ENCODE measurements around the gene FHL2. TPM values are rescaled to one million over a fixed set of nuclear protein-coding genes. Genes with fewer than 3 reads are reported as not detected.

Gene FHL2
- total RNA-seq, 1 experiment from 2014 or later: 36.5 TPM

DNA sequence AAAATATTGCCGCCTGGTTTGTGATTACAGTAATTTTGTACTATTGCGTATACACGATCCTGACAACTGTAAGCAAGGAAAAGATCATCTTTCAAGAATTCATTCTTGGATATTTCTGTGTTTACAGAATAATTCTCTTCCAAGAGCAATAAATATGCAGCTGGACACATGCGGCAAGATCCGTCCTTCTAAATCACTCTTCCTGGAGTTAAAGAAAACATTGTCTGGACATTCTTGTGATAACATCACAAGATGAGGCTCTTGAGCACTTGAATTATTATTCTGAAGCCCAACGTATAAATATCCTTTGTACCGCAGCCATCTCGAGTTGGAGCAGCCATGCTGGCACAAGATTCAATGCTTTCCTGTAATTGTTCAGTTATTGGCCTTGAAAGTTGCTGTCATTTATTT is 9.9 kb downstream of the FHL2 start:
- in situ Hi-C loops (cut with HindIII; ENCODE audit: low pct_unique_long_range_greater_than_20kb, low sequenced_read_pairs): no loop called here
- peak; percentile 88 for DNase-seq (ENCODE audit: low read depth, low spot score)

DNA sequence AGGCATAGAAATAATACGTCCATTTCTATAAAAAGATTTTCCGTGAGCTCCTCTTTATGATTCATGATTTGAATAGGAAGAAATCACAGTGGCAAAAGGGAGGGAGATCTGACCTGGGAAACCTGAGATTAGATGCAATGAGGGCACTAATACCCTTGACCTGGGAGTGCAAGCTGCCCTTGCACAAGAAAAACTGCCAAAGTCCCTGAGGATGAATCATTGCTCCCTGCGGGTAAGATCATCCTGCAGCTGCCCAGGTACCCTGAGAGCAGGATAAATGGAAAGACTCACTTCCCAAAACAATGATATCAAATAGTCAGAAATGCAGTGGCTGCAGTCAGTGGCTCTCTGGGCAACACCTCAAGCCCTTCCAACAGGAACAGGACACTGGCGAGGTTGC is 11.6 kb downstream of the FHL2 start:
- DNase-seq (ENCODE audit: low read depth, low spot score): no peak
- in situ Hi-C loops (cut with HindIII; ENCODE audit: low pct_unique_long_range_greater_than_20kb, low sequenced_read_pairs): no loop called here

DNA sequence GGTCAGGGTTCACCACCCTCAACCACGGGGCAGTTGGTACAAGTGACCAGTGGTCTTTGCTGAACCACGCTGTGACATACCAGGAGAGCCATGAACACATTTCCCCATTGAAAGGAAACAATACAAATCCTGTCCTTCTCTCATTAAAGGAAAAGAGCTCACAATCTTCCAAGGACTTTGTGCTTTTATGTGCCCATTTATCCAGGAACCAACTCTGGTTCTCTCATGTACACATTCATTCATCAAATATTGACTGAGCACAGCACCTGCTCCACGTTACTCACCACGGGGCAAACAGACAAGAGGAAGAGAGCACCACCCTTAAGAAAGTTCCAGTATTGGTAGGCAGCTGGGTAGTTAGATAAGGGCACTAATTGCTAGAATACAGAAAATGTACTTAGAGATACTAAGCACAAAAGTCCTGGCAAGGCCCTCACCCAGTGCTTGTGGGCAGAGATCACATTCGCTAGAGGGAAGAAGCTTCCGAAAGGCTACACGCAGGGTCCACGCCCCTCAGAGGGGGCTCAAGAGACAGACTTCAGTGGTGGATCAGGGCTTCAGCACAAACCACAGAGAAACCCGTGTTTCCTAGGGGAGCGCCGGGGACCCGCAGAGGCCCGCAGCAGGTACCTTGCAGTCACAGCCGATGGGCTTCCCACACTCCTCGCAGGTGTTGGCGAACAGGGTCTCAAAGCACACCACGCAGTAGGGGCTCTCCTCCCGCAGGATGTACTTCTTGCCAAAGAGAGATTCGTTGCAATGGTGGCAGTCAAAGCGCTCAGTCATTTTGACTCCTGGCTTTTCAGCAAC is 12.9 kb downstream of the FHL2 start:
- in situ Hi-C loops (cut with HindIII; ENCODE audit: low pct_unique_long_range_greater_than_20kb, low sequenced_read_pairs): no loop called here
- no peak for DNase-seq (ENCODE audit: low read depth, low spot score)

DNA sequence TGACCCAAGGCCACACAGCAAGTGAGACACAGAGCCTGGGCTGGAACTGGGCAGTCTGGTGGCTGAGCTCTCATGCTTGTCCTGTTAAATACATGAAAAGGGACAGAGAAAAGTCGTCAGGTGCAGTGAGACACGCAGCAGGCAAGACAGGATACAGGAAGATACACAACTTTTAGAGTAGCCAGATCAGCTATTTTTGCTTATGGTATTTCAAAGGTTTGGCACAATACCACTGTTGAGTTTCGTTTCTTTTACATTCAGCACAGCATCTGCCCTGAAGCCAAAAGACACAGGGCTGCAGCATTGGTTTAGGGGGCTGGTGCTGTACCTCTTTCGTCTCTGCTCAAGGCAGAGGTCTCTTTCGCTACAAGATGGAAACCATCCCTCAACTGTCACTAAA is 14.0 kb downstream of the FHL2 start:
- no peak for DNase-seq (ENCODE audit: low read depth, low spot score)
- in situ Hi-C loops (cut with HindIII; ENCODE audit: low pct_unique_long_range_greater_than_20kb, low sequenced_read_pairs): no loop called here

DNA sequence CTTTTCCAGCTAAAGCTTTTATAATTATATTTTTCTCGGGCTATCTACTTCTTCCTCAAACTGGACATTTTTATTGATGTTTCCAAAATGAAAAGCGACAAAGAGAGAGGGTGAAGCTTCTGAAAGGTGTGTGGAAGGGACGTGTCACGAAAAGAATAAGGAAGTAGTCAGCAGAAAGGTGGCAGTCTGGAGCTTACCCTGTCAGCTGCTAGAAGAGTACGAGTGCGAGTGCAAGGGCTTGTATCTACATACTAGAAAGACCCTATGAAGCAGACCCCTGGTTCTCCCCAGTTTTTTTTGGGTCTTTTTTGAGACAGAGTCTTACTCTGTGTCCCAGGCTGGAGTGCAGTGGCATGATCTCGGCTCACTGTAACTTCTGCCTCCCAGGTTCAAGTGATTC is 14.6 kb downstream of the FHL2 start:
- no peak for DNase-seq (ENCODE audit: low read depth, low spot score)
- in situ Hi-C loops (cut with HindIII; ENCODE audit: low pct_unique_long_range_greater_than_20kb, low sequenced_read_pairs): no loop called here

DNA sequence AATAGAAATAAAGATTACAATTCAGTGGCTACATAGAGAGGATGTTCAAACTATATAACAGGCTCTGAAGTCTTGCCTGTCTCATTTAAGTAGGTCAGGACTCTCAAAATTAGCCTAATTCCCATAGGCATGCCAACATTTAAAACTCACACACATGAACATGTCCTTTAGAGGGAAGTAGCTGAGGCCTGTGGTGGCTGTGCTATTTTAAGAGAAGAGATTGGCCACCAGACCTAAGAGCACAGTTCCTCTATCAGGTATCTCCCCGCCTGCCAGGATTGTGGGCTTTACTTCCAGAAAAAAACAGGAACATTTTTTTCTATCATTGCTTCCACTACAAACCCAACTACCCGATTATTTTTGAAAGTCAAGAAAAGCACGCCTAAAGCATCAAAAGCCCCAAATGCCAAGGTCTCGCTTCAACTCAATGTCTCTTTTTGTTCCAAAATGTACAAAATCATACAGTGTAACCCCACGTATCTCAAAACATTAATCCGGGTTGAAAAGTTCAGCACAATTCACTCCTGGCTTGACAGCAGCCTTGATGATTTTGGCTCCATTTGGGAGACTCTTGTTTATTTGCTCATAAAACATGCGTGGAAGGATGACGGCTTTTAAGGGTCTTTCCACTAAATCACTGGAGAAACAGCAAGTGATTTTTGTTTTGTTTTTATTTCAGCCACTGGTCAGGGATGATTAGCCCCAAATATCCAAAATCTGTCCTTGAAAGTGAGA is 15.3 kb downstream of the FHL2 start:
- in situ Hi-C loops (cut with HindIII; ENCODE audit: low pct_unique_long_range_greater_than_20kb, low sequenced_read_pairs): no loop called here
- DNase-seq (ENCODE audit: low read depth, low spot score): no peak

DNA sequence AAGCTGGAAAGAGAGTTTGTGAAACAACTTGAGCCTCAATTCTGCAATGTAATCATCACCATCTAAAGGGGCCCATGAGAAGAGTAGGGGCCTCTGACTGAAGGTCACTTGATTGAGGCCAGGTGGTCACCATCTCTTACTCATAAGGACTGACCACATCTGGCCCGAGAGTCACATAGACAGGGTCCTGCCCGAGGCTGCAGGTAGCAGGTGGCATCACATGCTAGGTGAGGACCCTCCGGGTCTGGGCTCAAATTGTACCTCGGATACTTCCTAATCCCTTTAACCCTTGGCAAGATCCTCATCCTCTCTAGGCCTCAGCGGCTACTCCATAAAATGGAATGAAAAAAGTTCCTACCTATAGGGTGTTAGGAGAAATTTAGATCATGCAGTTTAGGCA is 16.7 kb downstream of the FHL2 start:
- DNase-seq (ENCODE audit: low read depth, low spot score): no peak
- in situ Hi-C loops (cut with HindIII; ENCODE audit: low pct_unique_long_range_greater_than_20kb, low sequenced_read_pairs): no loop called here

DNA sequence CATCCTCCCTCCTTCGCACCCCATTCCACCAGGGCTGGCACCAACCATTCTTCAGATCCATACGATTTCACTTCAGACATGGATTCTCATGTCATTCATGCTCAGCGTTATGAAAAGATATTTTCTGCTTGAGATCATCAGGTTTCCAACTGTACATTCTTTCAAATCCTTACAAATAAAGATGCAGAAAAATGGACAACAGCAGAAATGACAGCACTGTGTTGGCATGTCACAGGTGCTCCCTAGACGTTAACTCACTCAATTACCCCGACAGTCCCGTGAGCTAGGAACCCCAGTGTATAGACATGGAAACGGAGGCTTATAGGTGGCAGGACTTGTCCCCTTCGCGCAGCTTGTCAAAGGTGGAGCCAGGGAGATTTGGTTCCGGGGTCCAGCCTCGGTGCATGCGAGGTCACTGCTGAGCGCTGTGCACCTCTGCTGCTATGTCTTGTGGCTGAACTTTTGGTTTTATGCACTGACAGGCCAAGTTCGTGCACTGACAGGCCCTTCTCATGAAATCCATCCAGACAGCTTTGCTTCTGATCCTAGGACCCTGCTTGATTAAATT is 17.7 kb downstream of the FHL2 start:
- in situ Hi-C loops (cut with HindIII; ENCODE audit: low pct_unique_long_range_greater_than_20kb, low sequenced_read_pairs): no loop called here
- DNase-seq (ENCODE audit: low read depth, low spot score): no peak

DNA sequence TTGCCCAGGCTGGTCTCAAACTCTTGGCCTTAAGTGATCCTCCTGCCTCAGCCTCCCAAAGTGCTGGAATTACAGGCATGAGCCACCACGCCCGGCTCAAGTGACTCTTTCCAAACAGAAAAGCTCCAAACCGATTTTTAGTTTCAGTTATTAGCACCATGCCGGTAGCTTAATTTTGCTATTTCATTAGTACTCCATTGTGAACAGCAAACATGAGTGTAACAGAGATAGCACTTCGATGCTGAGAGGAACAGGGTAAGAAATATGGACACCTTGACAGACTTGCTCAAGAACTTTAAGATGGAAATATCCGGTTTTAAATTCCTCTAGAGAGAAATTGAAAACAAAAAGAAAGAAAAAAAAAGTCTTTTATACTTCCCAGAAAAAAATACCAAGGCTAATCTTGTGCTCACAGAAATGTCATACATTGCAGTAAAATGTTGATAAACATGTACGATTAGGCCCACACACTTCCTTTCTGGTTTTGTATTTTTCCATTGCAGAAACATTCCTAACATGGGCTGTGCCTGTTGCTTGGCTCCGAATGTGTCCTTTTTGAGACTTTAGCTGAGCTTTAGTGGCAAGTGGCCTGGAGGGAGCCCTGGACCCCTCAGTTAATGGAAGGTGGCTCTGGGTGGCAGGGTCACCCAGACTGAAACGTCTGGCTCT is 18.3 kb downstream of the FHL2 start:
- in situ Hi-C loops (cut with HindIII; ENCODE audit: low pct_unique_long_range_greater_than_20kb, low sequenced_read_pairs): no loop called here
- no peak for DNase-seq (ENCODE audit: low read depth, low spot score)

DNA sequence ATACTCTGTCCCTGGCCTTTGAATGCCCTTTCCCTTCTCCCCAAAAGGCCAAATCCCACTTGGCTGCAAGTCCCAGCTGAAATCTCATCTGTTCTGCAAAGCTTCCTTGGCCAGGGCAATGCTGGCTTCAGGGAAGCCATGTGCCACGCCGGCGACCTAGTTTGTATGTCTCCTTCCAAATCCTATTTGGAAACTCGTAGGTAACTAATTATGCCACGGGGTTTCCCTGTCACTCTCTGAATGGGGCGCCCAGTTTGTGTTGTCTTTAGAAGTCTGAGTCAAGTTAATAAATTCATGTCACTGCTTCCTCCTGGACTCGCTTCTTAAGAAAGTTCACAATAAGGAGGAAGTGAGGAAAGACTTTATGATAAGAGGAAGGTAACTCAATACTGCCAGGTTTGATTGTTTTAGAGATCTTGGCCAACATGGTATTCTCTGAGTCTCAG is 19.1 kb downstream of the FHL2 start:
- DNase-seq (ENCODE audit: low read depth, low spot score): no peak
- in situ Hi-C loops (cut with HindIII; ENCODE audit: low pct_unique_long_range_greater_than_20kb, low sequenced_read_pairs): no loop called here

DNA sequence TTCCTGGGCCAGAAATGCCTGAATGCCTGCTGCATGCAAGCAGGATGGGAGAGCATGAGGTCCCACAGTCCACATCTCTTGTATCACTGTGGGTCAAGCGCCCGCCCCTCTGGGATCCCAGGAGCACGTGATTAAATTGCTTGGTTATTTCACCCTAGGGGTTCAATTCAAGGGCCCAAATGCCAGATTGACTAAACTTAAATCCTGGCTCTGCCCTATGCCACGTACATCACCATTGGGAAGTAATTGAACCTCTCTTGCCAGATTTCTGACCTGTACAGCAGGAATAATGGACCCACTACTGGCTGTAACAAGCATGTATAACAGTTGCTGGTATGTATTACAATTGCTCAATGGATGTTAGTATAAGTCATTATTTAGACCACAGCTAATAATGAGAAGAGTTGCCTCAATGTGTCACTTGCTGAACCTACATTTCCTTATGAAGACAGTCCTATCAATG is 19.9 kb downstream of the FHL2 start:
- no peak for DNase-seq (ENCODE audit: low read depth, low spot score)
- in situ Hi-C loops (cut with HindIII; ENCODE audit: low pct_unique_long_range_greater_than_20kb, low sequenced_read_pairs): no loop called here

DNA sequence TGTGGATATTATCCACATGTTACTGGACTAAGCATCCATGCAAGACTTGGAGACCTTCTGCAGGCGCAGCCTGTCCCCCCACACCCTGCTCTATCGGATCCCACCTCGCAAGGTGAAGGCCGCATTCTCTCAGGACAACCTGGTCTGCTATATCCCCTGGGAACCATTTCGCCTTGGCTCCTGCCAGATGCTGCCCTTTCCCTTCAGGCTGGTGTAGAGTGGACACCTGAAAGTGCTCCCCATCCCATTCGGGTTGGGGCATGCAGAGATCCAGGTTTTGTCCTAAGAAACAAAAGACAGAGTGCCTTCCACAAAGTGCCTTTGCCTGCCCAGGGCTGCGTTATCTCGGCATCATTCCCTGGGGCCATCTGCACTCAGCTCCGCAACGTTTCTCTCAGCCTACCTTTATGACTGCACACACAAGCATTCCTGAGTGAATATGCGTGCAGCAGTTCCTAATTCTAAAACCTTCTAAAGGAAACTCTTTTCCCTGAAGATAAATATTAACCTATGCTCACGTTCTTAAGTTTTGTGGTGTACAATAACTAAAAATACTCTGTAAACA is 20.5 kb downstream of the FHL2 start:
- in situ Hi-C loops (cut with HindIII; ENCODE audit: low pct_unique_long_range_greater_than_20kb, low sequenced_read_pairs): no loop called here
- no peak for DNase-seq (ENCODE audit: low read depth, low spot score)

DNA sequence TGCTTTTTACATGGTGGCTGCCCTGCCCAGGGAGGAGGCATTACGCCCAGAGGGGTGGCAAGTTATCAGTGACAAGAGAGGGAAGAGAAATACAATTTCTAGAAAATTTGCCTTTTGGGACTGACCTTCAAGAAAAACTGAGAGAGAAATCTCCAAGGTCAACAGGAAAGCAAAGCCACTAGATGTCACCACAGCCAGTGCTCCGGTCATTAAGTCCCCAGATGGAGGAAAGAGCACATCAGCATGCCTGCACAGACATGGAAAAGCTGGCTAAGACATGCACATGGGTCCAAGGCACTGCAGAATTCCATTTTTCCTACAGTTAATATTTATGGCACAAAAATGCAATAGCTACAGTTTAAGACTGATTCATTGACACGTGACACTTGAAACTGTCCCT is 21.0 kb downstream of the FHL2 start:
- in situ Hi-C loops (cut with HindIII; ENCODE audit: low pct_unique_long_range_greater_than_20kb, low sequenced_read_pairs): no loop called here

DNA sequence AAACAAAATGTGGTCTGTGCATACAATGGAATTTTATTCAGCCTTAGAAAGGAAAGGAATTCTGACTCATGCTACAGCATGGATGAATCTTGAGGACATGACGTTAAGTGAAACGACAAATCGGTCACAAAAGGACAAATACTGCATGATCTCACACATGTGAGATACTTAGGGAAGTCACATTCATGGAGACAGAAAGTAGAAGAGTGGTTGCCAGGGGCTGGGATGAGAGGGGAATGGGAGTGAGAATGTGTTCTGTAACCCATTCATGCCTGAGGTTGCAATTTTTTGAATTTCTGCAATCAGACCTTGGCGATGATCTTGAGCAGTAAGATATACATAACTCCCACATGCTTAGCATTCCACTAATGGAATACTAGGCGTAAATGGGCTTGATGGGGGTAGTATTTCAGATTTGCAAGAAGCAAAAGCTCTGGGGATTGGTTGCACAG is 22.0 kb downstream of the FHL2 start:
- in situ Hi-C loops (cut with HindIII; ENCODE audit: low pct_unique_long_range_greater_than_20kb, low sequenced_read_pairs): no loop called here
- DNase-seq (ENCODE audit: low read depth, low spot score): no peak

More for the DNA sequence above, 21.0 kb downstream of the FHL2 start:
- DNase-seq (ENCODE audit: low read depth, low spot score): peak; percentile 26

DNA sequence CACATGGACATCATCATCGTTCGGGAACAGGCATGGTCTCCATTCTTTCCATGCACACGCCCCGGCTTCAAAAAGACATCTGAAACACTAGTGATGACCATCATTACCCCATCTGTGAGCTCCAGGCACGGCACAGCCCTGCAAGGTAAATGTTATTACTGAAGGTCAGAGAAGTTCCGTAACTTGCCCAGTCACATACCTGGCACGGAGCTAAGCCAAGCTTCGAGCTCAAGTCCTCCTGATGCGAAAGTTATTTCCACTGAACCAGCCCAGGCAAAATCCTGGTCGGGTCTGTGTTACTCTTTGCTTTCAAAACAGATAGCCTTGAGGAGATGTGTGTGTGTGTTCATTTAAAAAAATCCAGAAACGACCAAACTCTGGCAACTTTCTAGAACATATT is 22.8 kb downstream of the FHL2 start:
- no peak for DNase-seq (ENCODE audit: low read depth, low spot score)
- in situ Hi-C loops (cut with HindIII; ENCODE audit: low pct_unique_long_range_greater_than_20kb, low sequenced_read_pairs): no loop called here

DNA sequence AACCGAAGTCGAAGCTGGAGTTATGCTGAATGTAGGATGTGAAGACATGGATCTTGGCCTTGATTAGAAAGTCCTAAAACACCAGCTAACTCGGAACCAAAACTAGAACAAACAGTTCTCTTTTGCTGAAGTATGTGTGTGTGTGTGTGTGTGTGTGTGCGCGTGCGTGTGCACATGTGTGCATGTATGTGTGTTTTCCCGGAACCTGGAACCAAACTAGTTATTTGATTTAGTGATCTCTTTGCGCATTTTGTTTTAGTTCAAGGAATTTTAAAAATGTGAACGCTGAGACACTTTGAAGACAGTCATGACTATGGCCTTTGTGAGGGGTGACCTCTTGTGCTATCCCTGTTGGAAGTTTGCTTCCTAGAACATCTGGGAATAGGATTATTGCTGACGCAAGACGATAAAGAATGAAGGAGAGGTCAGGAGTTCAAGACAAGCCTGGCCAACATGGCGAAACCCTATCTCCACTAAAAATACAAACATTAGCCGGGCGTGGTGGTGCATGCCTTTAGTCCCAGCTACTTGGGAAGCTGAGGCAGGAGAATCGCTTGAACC is 23.8 kb downstream of the FHL2 start:
- no peak for DNase-seq (ENCODE audit: low read depth, low spot score)
- in situ Hi-C loops (cut with HindIII; ENCODE audit: low pct_unique_long_range_greater_than_20kb, low sequenced_read_pairs): no loop called here

DNA sequence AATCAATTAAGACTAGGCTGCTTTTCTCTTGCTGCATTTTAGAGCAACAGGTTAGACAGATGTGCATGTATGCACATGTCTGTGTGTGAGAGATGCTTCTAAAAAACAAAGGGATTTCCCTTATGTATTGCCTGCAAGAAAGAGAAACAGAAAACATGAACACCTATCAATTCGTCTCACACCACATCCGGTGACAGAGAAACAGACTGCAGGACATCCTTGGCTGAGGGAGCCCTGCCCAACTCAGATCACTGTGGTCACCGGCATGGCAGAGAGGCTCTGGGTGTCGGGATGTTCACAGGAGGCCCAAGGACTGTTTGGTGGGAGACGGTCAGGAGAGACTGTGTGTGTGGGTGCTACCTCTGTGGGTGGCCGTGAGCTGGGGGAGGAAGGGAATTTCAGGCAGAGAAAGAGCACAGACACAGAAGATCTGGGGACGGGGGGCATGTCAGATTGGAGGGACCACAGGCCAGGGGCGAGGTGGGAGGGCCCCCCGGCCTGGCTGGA is 24.9 kb downstream of the FHL2 start:
- no peak for DNase-seq (ENCODE audit: low read depth, low spot score)
- in situ Hi-C loops (cut with HindIII; ENCODE audit: low pct_unique_long_range_greater_than_20kb, low sequenced_read_pairs): no loop called here

Measured in SK-MEL-5 (cell line).